ENCODE results near the gene SFXN5. TPM values are rescaled to one million over a fixed set of nuclear protein-coding genes. Genes with fewer than 3 reads are reported as not detected.

SFXN5 gene
- polyA plus RNA-seq, 1 donor from 2014 or later, result 5.8 TPM

DNA sequence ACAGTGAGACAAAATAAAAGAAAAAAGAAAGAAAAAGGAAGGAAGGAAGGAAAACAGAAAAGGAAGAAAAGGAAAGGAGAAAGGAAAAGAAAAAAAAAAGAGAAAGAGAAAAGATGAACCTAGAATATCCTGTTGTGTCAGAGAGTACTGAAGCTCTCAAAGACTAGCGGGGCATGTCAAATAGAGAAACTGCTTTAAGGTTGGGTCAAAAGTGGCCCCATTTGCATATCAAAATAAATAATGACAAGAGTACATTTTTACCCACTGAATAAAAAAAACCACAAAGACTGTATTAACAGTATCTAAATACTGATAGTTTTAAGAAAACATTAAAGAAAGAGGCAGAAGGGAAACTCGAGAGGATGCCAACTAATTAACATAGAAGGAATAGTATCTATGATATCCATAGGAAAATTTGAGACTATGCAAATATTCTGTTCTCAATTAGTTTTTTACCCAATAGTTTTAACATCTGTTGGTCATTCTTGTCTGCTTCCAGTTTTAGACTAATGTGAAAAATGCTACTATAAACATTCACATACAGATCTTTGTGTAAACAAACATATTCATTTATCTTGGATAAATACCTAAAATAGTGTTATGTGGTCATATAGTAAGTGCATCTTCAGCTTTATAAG is 53.2 kb downstream of the SFXN5 start:
- Histone ChIP-seq H3K27ac (ENCODE audit: low read length) (no peak overlapping the region), H3K9ac (ENCODE audit: low read length) (no peak overlapping the region), H4K20me1 (ENCODE audit: insufficient read depth) (no peaks in the 10 kb centered on the region), H3K36me3 (ENCODE audit: insufficient read depth, low read length) (no peaks in the 10 kb centered on the region), H3F3A (ENCODE audit: insufficient read depth, low read length, poor library complexity, severe bottlenecking) (no peaks in the 10 kb centered on the region), H3K9me3 (ENCODE audit: low read length) (no peaks in the 10 kb centered on the region), H2AFZ (ENCODE audit: low read depth, low read length) (no peak overlapping the region), H3K9me2 (ENCODE audit: insufficient read depth, low read length) (no peaks in the 10 kb centered on the region), H3K79me2 (replicated peaks; ENCODE audit: insufficient read depth, low read length) (no peaks in the 10 kb centered on the region), H3K27me3 (ENCODE audit: insufficient read depth, low read depth, low read length) (no peaks in the 10 kb centered on the region), H3K4me3 (ENCODE audit: low read length) (no peak overlapping the region), H3K4me2 (ENCODE audit: low read length) (no peak overlapping the region)
- no peak for TF ChIP-seq CTCF (IDR thresholded peaks at IDR 0.05; ENCODE audit: poor library complexity, severe bottlenecking)
- no peak for TF ChIP-seq EZH2 (IDR thresholded peaks at IDR 0.05; ENCODE audit: borderline replicate concordance, insufficient read depth, low read length, poor library complexity, severe bottlenecking)
- no peak for TF ChIP-seq RAD21 (conservative IDR thresholded peaks at IDR 0.05)
- TF ChIP-seq TAF1 (IDR thresholded peaks at IDR 0.05; ENCODE audit: low read depth), result no peak

- no peaks in the 10 kb centered on the region for H3K27me3 ChIP-seq (ENCODE audit: insufficient read depth, low read depth, low read length)
- H3K9me3 ChIP-seq (ENCODE audit: low read length), result no peaks in the 10 kb centered on the region
- H3K4me3 ChIP-seq (ENCODE audit: low read length), result no peak overlapping the region
- no peaks in the 10 kb centered on the region for H3F3A ChIP-seq (ENCODE audit: insufficient read depth, low read length, poor library complexity, severe bottlenecking)
- H2AFZ ChIP-seq (ENCODE audit: low read depth, low read length), result no peak overlapping the region
- H3K79me2 ChIP-seq (replicated peaks; ENCODE audit: insufficient read depth, low read length), result no peaks in the 10 kb centered on the region
- no peaks in the 10 kb centered on the region for H4K20me1 ChIP-seq (ENCODE audit: insufficient read depth)
- no peak for TF ChIP-seq POLR2AphosphoS5 (IDR thresholded peaks at IDR 0.05)
- no peak for TF ChIP-seq MXI1 (conservative IDR thresholded peaks at IDR 0.05; ENCODE audit: poor library complexity, severe bottlenecking)
- no peak for TF ChIP-seq CTCF (IDR thresholded peaks at IDR 0.05; ENCODE audit: poor library complexity, severe bottlenecking)
- TF ChIP-seq SMC3 (conservative IDR thresholded peaks at IDR 0.05; ENCODE audit: poor library complexity), result no peak
- TF ChIP-seq, protein P1, sequence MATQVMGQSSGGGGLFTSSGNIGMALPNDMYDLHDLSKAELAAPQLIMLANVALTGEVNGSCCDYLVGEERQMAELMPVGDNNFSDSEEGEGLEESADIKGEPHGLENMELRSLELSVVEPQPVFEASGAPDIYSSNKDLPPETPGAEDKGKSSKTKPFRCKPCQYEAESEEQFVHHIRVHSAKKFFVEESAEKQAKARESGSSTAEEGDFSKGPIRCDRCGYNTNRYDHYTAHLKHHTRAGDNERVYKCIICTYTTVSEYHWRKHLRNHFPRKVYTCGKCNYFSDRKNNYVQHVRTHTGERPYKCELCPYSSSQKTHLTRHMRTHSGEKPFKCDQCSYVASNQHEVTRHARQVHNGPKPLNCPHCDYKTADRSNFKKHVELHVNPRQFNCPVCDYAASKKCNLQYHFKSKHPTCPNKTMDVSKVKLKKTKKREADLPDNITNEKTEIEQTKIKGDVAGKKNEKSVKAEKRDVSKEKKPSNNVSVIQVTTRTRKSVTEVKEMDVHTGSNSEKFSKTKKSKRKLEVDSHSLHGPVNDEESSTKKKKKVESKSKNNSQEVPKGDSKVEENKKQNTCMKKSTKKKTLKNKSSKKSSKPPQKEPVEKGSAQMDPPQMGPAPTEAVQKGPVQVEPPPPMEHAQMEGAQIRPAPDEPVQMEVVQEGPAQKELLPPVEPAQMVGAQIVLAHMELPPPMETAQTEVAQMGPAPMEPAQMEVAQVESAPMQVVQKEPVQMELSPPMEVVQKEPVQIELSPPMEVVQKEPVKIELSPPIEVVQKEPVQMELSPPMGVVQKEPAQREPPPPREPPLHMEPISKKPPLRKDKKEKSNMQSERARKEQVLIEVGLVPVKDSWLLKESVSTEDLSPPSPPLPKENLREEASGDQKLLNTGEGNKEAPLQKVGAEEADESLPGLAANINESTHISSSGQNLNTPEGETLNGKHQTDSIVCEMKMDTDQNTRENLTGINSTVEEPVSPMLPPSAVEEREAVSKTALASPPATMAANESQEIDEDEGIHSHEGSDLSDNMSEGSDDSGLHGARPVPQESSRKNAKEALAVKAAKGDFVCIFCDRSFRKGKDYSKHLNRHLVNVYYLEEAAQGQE (IDR thresholded peaks at IDR 0.05; ENCODE audit: borderline replicate concordance), result no peak
- TF ChIP-seq TAF1 (IDR thresholded peaks at IDR 0.05; ENCODE audit: low read depth), result no peak
- TF ChIP-seq EP300 (conservative IDR thresholded peaks at IDR 0.05; ENCODE audit: poor library complexity, severe bottlenecking), result no peak
- TF ChIP-seq RAD21 (conservative IDR thresholded peaks at IDR 0.05), result no peak
- no peak for TF ChIP-seq EZH2 (IDR thresholded peaks at IDR 0.05; ENCODE audit: borderline replicate concordance, insufficient read depth, low read length, poor library complexity, severe bottlenecking)
- no peaks in the 10 kb centered on the region for H3K36me3 ChIP-seq (ENCODE audit: insufficient read depth, low read length)
- no peak overlapping the region for H3K27ac ChIP-seq (ENCODE audit: low read length)
- no peaks in the 10 kb centered on the region for H3K9me2 ChIP-seq (ENCODE audit: insufficient read depth, low read length)
- no peak overlapping the region for H3K4me2 ChIP-seq (ENCODE audit: low read length)
- H3K9ac ChIP-seq (ENCODE audit: low read length), result no peak overlapping the region
Observed at GRCh38 chr2:73013936-73014335, 57.6 kb downstream of the SFXN5 start.

Data from neural cell (in vitro differentiated cells).